HepG2 (cell line): ENCODE results near the gene LCE3A. TPM values are rescaled to one million over a fixed set of nuclear protein-coding genes. Genes with fewer than 3 reads are reported as not detected.

Source experiments
- ATAC-seq: fragments of 200-7000 bp; cut with Tn5 transposase; 3 replicates; pipeline ENCODE4 v1.9.1; 2020; ENCODE audit warnings: mild to moderate bottlenecking, moderate library complexity
- BruUV-seq: library from RNA; stranded (reverse); fragments of 400-500 nt; replicated peaks from 2 replicates; lab custom pipeline; 2021; lab: Mats Ljungman, UMichigan
- CTCF ChIA-PET: fragments of 300-600 bp; formaldehyde crosslinking; extraction: SDS; loops from one replicate; lab custom pipeline; 2021; ENCODE audit warnings: low total read pairs, inconsistent platforms, low intra/inter-chr PET ratio; lab: Yijun Ruan, JAX
- POLR2A ChIA-PET: fragments of 350-600 bp; sonication (Branson Sonifier 250); formaldehyde crosslinking; loops from one replicate; lab custom pipeline; 2020; ENCODE audit warnings: antibody characterized with exemption, inconsistent platforms; lab: Yijun Ruan, JAX
- DNase-seq: peaks from one replicate; pipeline ENCODE4 v3.0.0-alpha.2; 2015; ENCODE audit warnings: low spot score
- FAIRE-seq: peaks from 3 replicates; lab custom pipeline; 2011; peaks lifted over from hg19 to GRCh38; lab: Jason Lieb, UNC
- H2AFZ ChIP-seq: one replicate; pipeline ENCODE4 v1.6.1; 2011; ENCODE audit warnings: low read length, inconsistent platforms
- H3K27ac ChIP-seq: fragments of 300-600 bp; 3 replicates; pipeline ENCODE4 v1.8.0; 2011; ENCODE audit warnings: mixed run types, mild to moderate bottlenecking, mixed read lengths, low read length, inconsistent platforms; ENCODE audit not compliant: insufficient read depth; ENCODE audit errors: extremely low read length
- H3K27me3 ChIP-seq, 2 experiments: fragments of 200-600 bp in 1 of 2; 2 replicates in 1 of 2; 3 replicates in 1 of 2; pipeline versions ENCODE4 v1.6.0 to v1.8.0; 2011; ENCODE audit warnings: low read length in 2 of 2, mild to moderate bottlenecking in 2 of 2, moderate library complexity in 2 of 2, inconsistent platforms in 1 of 2; ENCODE audit not compliant: insufficient read depth in 2 of 2, control insufficient read depth in 1 of 2
- H3K36me3 ChIP-seq, 2 experiments: fragments of 200-600 bp in 1 of 2; replicated peaks in 1 of 2; 2 replicates in 1 of 2; 3 replicates in 1 of 2; pipeline versions ENCODE4 v1.5.1 to v1.8.0; 2011; ENCODE audit warnings: low read length in 2 of 2, inconsistent platforms in 1 of 2; ENCODE audit not compliant: insufficient read depth in 2 of 2, control insufficient read depth in 1 of 2
- H3K4me1 ChIP-seq: 2 replicates; pipeline ENCODE4 v1.5.1; 2012; ENCODE audit warnings: low read length, inconsistent platforms; ENCODE audit not compliant: insufficient read depth
- H3K4me2 ChIP-seq: 2 replicates; pipeline ENCODE4 v1.6.0; 2011; ENCODE audit warnings: low read depth, low read length, inconsistent platforms
- H3K4me3 ChIP-seq, 3 experiments: fragments of 200-600 bp in 1 of 3; sonication (generic), shearing (Covaris generic) in 1 of 3; replicated peaks in 1 of 3; 2 replicates each; pipeline ENCODE4 v1.5.1; 2011 to 2016; ENCODE audit warnings: low read length in 3 of 3, inconsistent platforms in 2 of 3, low read depth in 2 of 3, mild to moderate bottlenecking in 2 of 3, control low read depth in 1 of 3, mixed read lengths in 1 of 3; ENCODE audit not compliant: insufficient read depth in 1 of 3
- H3K79me2 ChIP-seq: one replicate; pipeline ENCODE4 v1.6.1; 2011; ENCODE audit warnings: low read length, inconsistent platforms; ENCODE audit not compliant: insufficient read depth
- H3K9ac ChIP-seq: 2 replicates; pipeline ENCODE4 v1.6.0; 2011; ENCODE audit warnings: mild to moderate bottlenecking, low read depth, low read length, inconsistent platforms; ENCODE audit not compliant: insufficient read depth
- H3K9me3 ChIP-seq: 2 replicates; pipeline ENCODE4 v1.5.1; 2012; ENCODE audit warnings: mild to moderate bottlenecking, low read length
- H4K20me1 ChIP-seq: 2 replicates; pipeline ENCODE4 v1.6.0; 2011; ENCODE audit warnings: inconsistent platforms, mild to moderate bottlenecking, low read length, moderate library complexity; ENCODE audit not compliant: insufficient read depth
- ARID3A ChIP-seq: IDR thresholded peaks from 2 replicates; pipeline ENCODE4 v1.6.1; 2012; ENCODE audit warnings: low read depth, low read length, improper control_type of control experiment
- FOXP1 ChIP-seq, 2 experiments: fragments of 450-650 bp in 1 of 2; IDR thresholded peaks; 2 replicates each; pipeline ENCODE4 v1.6.1; 2017 to 2018; ENCODE audit warnings: antibody characterized with exemption in 1 of 2
- HHEX ChIP-seq: IDR thresholded peaks from 2 replicates; pipeline ENCODE4 v1.6.1; 2016; ENCODE audit warnings: control low read depth
- HOXA5 ChIP-seq: sonication (generic); formaldehyde crosslinking; IDR thresholded peaks from 2 replicates; pipeline ENCODE4 v1.4.0; 2020; ENCODE audit warnings: missing genetic modification reagents
- MIER3 ChIP-seq: IDR thresholded peaks from 2 replicates; pipeline ENCODE4 v1.6.1; 2016; ENCODE audit warnings: missing compliant biosample characterization, borderline replicate concordance
- SIX1 ChIP-seq: sonication (generic); formaldehyde crosslinking; IDR thresholded peaks from 2 replicates; pipeline ENCODE4 v1.4.0; 2020; ENCODE audit warnings: missing genetic modification reagents, borderline replicate concordance
- SMAD3 ChIP-seq: sonication (generic); formaldehyde crosslinking; IDR thresholded peaks from 2 replicates; pipeline ENCODE4 v1.4.0; 2020; ENCODE audit warnings: missing genetic modification reagents
- TFDP2 ChIP-seq: sonication (generic); formaldehyde crosslinking; IDR thresholded peaks from 2 replicates; pipeline ENCODE4 v1.4.0; 2020; ENCODE audit warnings: missing genetic modification reagents
- ZFP90 ChIP-seq: sonication (generic); formaldehyde crosslinking; IDR thresholded peaks from 2 replicates; pipeline ENCODE4 v1.8.0; 2022; ENCODE audit warnings: missing genetic modification reagents, mild to moderate bottlenecking, inconsistent platforms, borderline replicate concordance
- ZKSCAN8 ChIP-seq: IDR thresholded peaks from 2 replicates; pipeline ENCODE4 v1.6.1; 2016; ENCODE audit warnings: borderline replicate concordance, missing genetic modification reagents, missing compliant biosample characterization
- ZNF460 ChIP-seq: sonication (generic); formaldehyde crosslinking; IDR thresholded peaks from 2 replicates; pipeline ENCODE4 v1.5.1; 2020; ENCODE audit warnings: missing genetic modification reagents, mild to moderate bottlenecking, borderline replicate concordance
- ZNF556 ChIP-seq: sonication (generic); formaldehyde crosslinking; IDR thresholded peaks from 2 replicates; pipeline ENCODE4 v1.4.0; 2020; ENCODE audit warnings: mild to moderate bottlenecking, missing genetic modification reagents, borderline replicate concordance
- ZNF580 ChIP-seq: IDR thresholded peaks from 2 replicates; pipeline ENCODE4 v1.6.1; 2016; ENCODE audit warnings: low read depth, borderline replicate concordance
- ZNF589 ChIP-seq: sonication (generic); formaldehyde crosslinking; conservative IDR thresholded peaks from 2 replicates; pipeline ENCODE4 v1.8.0; 2022; ENCODE audit warnings: mild to moderate bottlenecking, moderate library complexity, missing genetic modification reagents
- ZNF616 ChIP-seq: sonication (generic); formaldehyde crosslinking; IDR thresholded peaks from 2 replicates; pipeline ENCODE4 v1.5.0; 2020; ENCODE audit warnings: low read depth, mild to moderate bottlenecking, missing genetic modification reagents
- ZNF768 ChIP-seq: sonication (generic); formaldehyde crosslinking; IDR thresholded peaks from 2 replicates; pipeline ENCODE4 v1.4.0; 2020; ENCODE audit warnings: missing genetic modification reagents
- WGBS: methylation state at CpG from one replicate; pipeline ENCODE4 v1.1.6; 2017; ENCODE audit warnings: low lambda C conversion rate; 5-methylcytosine and 5-hydroxymethylcytosine counted together
- in situ Hi-C: cut with HindIII; loops from 2 replicates; pipeline ENCODE4 v1.10.0; 2017; ENCODE audit warnings: low pct_unique_long_range_greater_than_20kb; ENCODE audit not compliant: extremely low pct_ligation_motif_present
- intact Hi-C: fragments of 100-400 bp; cut with micrococcal nuclease; formaldehyde crosslinking; loops from one replicate; pipeline ENCODE4 v1.10.0; 2022; ENCODE audit not compliant: unreplicated experiment
- polyA plus RNA-seq, 8 experiments: library from polyadenylated mRNA; depleted of rRNA in 3 of 8; stranded (reverse) in 7 of 8; unstranded in 1 of 8; fragments of >200 nt; fragmentation: Illumina TruSeq in 4 of 8; extraction: Trizol in 4 of 8; gene quantifications; 2 replicates each; pipeline versions ENCODE4 v1.2.1 to v1.2.3, GENCODE V29; 2011 to 2016; ENCODE audit warnings: low read depth in 4 of 8, missing spikeins in 1 of 8, mixed read lengths in 1 of 8; ENCODE audit not compliant: insufficient read depth in 1 of 8
- total RNA-seq, 5 experiments: library from RNA; depleted of rRNA; stranded (reverse); fragments of >200 nt; fragmentation: Illumina TruSeq; extraction: Trizol; gene quantifications; 2 replicates each; pipeline ENCODE4 v1.2.3, GENCODE V29; 2016; ENCODE audit warnings: low read depth in 1 of 5

LCE3A gene
- total and polyA plus RNA-seq, 2 of the 13 experiments (the other 11 are each of a cell fraction or from before 2014, with no cell fraction given) = not detected

- in situ Hi-C loops = no loop called here
- 16% methylated on average over 1 of the region's 1 CpG for WGBS
- H3K27ac ChIP-seq = no peak overlapping the region
- no peak for DNase-seq
- no peaks in the 10 kb centered on the region for H3K9me3 ChIP-seq
- no peak overlapping the region for H3K4me3 ChIP-seq
- no TSS peak for BruUV-seq
- TF ChIP-seq ZNF556 (CRISPR knock-in tag) (no peak), ZFP90 (CRISPR knock-in tag) (no peak), ZNF768 (CRISPR knock-in tag) (no peak), ZNF589 (CRISPR knock-in tag) (no peak), HOXA5 (no peak), SMAD3 (CRISPR knock-in tag) (no peak), ARID3A (no peak), ZKSCAN8 (CRISPR knock-in tag) (no peak), HHEX (CRISPR knock-in tag) (no peak), ZNF616 (CRISPR knock-in tag) (no peak), MIER3 (no peak), SIX1 (CRISPR knock-in tag) (no peak), TFDP2 (CRISPR knock-in tag) (no peak), ZNF460 (CRISPR knock-in tag) (no peak), FOXP1 (IDR thresholded peaks at IDR 0.05) (no peak), FOXP1 (CRISPR knock-in tag; IDR thresholded peaks at IDR 0.05) (no peak), ZNF580 (CRISPR knock-in tag) (no peak)
- no peak overlapping the region for H3K4me2 ChIP-seq
- FAIRE-seq = no peak
- H3K27me3 ChIP-seq = no peaks in the 10 kb centered on the region
- H2AFZ ChIP-seq = no peak overlapping the region
- intact Hi-C loops = no loop called here
- CTCF ChIA-PET = no interaction called here
- ATAC-seq = no peak
- H4K20me1 ChIP-seq = no peaks in the 10 kb centered on the region
- H3K36me3 ChIP-seq = no peaks in the 10 kb centered on the region
- H3K79me2 ChIP-seq = no peaks in the 10 kb centered on the region
- POLR2A ChIA-PET = no interaction called here
- H3K9ac ChIP-seq = no peak overlapping the region
- H3K4me1 ChIP-seq = no peaks in the 10 kb centered on the region
Measured at GRCh38 chr1:152640351-152640750, 17.4 kb upstream of the LCE3A start.
